ENCODE data around the gene MOB2.

MOB2 gene

GRCh38 chr11:1455763-1456060 is 30.9 kb downstream of the MOB2 start:
- DNase-seq (ENCODE audit: low spot score): no peak

- DNase-seq (ENCODE audit: low spot score): no peak
These were observed 31.4 kb downstream of the MOB2 start for GRCh38 chr11:1455032-1455762.

GRCh38 chr11:1454576-1454975 is 32.0 kb downstream of the MOB2 start:
- no peak for DNase-seq (ENCODE audit: low spot score)

- DNase-seq (ENCODE audit: low spot score): peak; percentile 63
These were observed 33.0 kb downstream of the MOB2 start for GRCh38 chr11:1453611-1454034.

GRCh38 chr11:1452744-1453143 is 33.8 kb downstream of the MOB2 start:
- no peak for DNase-seq (ENCODE audit: low spot score)

GRCh38 chr11:1451781-1452470 is 34.7 kb downstream of the MOB2 start:
- DNase-seq (ENCODE audit: low spot score): no peak

- DNase-seq (ENCODE audit: low spot score): no peak
These were observed 35.4 kb downstream of the MOB2 start for GRCh38 chr11:1450949-1451710.

GRCh38 chr11:1450344-1450875 is 36.2 kb downstream of the MOB2 start:
- no peak for DNase-seq (ENCODE audit: low spot score)

- no peak for DNase-seq (ENCODE audit: low spot score)
These were observed 36.9 kb downstream of the MOB2 start for GRCh38 chr11:1449490-1450243.

GRCh38 chr11:1448882-1449281 is 37.7 kb downstream of the MOB2 start:
- DNase-seq (ENCODE audit: low spot score): no peak

GRCh38 chr11:1447845-1448825 is 38.4 kb downstream of the MOB2 start:
- DNase-seq (ENCODE audit: low spot score): no peak

GRCh38 chr11:1446623-1447022 is 40.0 kb downstream of the MOB2 start:
- DNase-seq (ENCODE audit: low spot score): no peak

GRCh38 chr11:1445741-1446445 is 40.7 kb downstream of the MOB2 start:
- no peak for DNase-seq (ENCODE audit: low spot score)

- no peak for DNase-seq (ENCODE audit: low spot score)
These were observed 41.7 kb downstream of the MOB2 start for GRCh38 chr11:1444823-1445422.

- no peak for DNase-seq (ENCODE audit: low spot score)
These were observed 42.3 kb downstream of the MOB2 start for GRCh38 chr11:1444321-1444720.

- DNase-seq (ENCODE audit: low spot score): no peak
These were observed 42.8 kb downstream of the MOB2 start for GRCh38 chr11:1443737-1444136.

GRCh38 chr11:1442807-1443366 is 43.7 kb downstream of the MOB2 start:
- no peak for DNase-seq (ENCODE audit: low spot score)

- DNase-seq (ENCODE audit: low spot score): no peak
These were observed 44.4 kb downstream of the MOB2 start for GRCh38 chr11:1442163-1442562.

- DNase-seq (ENCODE audit: low spot score): no peak
These were observed 46.1 kb downstream of the MOB2 start for GRCh38 chr11:1440496-1440895.

- DNase-seq (ENCODE audit: low spot score): no peak
These were observed 46.5 kb downstream of the MOB2 start for GRCh38 chr11:1440066-1440465.

Data from D341Med (cell line).